Progenitor cell of endocrine pancreas (in vitro differentiated cells): ENCODE results near the gene TXNDC11. TPM values are rescaled to one million over a fixed set of nuclear protein-coding genes. Genes with fewer than 3 reads are reported as not detected.

Experiments
- DNase-seq: peaks from one replicate; pipeline ENCODE4 v3.0.0; 2021; ENCODE audit warnings: low spot score; ENCODE audit not compliant: unreplicated experiment
- H3K27ac Mint-ChIP-seq: 2 replicates; pipeline ENCODE4 v1.8.0; 2021; ENCODE audit warnings: mild to moderate bottlenecking, moderate library complexity, mixed read lengths
- H3K27me3 Mint-ChIP-seq: 2 replicates; pipeline ENCODE4 v1.8.0; 2021; ENCODE audit warnings: mixed read lengths
- H3K36me3 Mint-ChIP-seq: 2 replicates; pipeline ENCODE4 v1.8.0; 2022; ENCODE audit warnings: mixed read lengths; ENCODE audit not compliant: insufficient read depth
- H3K4me1 Mint-ChIP-seq: 2 replicates; pipeline ENCODE4 v1.8.0; 2021; ENCODE audit warnings: low read depth, mixed read lengths
- H3K4me3 Mint-ChIP-seq: 2 replicates; pipeline ENCODE4 v1.8.0; 2021; ENCODE audit warnings: low read depth, mild to moderate bottlenecking, moderate library complexity, mixed read lengths
- H3K9me3 Mint-ChIP-seq: 2 replicates; pipeline ENCODE4 v1.8.0; 2021; ENCODE audit warnings: low read depth, mixed read lengths
- total RNA-seq: library from RNA; stranded (reverse); gene quantifications from 2 replicates; pipeline ENCODE4 v1.2.1, GENCODE V29; 2021
- TF ChIP-seq, protein P1 (sequence below): fragments of 200-600 bp; sonication (generic); IDR thresholded peaks from one replicate; pipeline ENCODE4 v1.5.0; 2021; ENCODE audit warnings: antibody characterized with exemption, mild to moderate bottlenecking; ENCODE audit not compliant: unreplicated experiment

Gene TXNDC11
- total RNA-seq, 1 donor from 2014 or later, result 30.8 TPM

DNA sequence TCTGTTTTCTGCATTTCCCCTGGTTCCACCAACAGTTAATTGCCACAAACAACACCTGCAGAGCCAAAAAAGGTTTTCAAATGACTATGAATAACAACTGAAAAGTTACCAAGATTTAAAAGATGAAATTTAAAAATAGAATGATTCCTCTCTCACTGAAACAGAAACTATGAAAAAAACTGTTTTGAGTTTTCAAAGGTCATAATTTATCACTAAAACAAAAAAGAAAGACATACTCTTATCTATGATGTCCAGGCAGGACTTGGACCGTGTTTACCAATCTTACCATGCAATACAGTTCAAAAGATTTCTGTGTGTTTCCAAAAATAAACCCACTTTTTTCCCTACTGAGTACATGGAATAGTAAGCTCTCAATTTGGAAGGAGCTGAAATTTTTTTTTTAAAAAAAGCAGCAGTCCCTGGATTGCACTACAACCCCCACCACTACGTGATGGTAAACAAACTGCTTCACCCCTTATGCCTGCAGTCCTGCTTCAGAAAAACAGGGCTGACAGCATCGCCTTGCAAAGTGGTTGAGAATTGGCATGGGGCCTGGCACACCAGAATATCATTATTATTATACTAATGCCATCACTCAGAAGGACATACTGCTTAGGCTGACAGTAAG, 8.5 kb downstream of the TXNDC11 start:
- DNase-seq, result no peak
- Mint-ChIP-seq H3K9me3 (no peaks in the 10 kb centered on the region), H3K27me3 (no peaks in the 10 kb centered on the region), H3K27ac (peak overlapping the region; percentile 17), H3K4me1 (peaks cover 46% of the 10 kb centered on the region), H3K4me3 (no peak overlapping the region), H3K36me3 (peaks cover 27% of the 10 kb centered on the region)
- TF ChIP-seq, protein P1, sequence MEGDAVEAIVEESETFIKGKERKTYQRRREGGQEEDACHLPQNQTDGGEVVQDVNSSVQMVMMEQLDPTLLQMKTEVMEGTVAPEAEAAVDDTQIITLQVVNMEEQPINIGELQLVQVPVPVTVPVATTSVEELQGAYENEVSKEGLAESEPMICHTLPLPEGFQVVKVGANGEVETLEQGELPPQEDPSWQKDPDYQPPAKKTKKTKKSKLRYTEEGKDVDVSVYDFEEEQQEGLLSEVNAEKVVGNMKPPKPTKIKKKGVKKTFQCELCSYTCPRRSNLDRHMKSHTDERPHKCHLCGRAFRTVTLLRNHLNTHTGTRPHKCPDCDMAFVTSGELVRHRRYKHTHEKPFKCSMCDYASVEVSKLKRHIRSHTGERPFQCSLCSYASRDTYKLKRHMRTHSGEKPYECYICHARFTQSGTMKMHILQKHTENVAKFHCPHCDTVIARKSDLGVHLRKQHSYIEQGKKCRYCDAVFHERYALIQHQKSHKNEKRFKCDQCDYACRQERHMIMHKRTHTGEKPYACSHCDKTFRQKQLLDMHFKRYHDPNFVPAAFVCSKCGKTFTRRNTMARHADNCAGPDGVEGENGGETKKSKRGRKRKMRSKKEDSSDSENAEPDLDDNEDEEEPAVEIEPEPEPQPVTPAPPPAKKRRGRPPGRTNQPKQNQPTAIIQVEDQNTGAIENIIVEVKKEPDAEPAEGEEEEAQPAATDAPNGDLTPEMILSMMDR, result no peak

DNA sequence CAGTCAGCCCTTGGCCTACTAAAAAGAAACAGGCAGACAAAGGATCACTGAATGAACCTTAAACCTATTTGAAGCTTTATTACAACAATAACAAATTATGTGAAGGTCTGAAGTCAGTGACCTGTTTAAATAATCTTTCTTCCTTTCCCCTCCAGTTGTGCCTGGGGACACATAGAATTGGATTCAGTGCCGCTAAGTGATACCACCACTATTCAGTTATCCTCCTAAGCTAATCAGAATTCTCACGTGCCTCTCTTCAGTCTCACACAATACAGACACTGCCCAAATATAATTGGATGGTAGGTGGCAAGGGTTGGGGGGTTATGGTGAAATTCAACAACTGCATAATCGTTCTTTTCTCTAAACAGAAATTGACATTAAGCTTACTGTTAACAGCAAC, 11.4 kb downstream of the TXNDC11 start:
- H3K27me3 Mint-ChIP-seq, result no peaks in the 10 kb centered on the region
- no peak overlapping the region for H3K4me3 Mint-ChIP-seq
- TF ChIP-seq, protein P1, result no peak
- no peaks in the 10 kb centered on the region for H3K9me3 Mint-ChIP-seq
- no peak overlapping the region for H3K27ac Mint-ChIP-seq
- H3K4me1 Mint-ChIP-seq, result peaks cover 32% of the 10 kb centered on the region
- no peak for DNase-seq
- H3K36me3 Mint-ChIP-seq, result peaks cover 32% of the 10 kb centered on the region

DNA sequence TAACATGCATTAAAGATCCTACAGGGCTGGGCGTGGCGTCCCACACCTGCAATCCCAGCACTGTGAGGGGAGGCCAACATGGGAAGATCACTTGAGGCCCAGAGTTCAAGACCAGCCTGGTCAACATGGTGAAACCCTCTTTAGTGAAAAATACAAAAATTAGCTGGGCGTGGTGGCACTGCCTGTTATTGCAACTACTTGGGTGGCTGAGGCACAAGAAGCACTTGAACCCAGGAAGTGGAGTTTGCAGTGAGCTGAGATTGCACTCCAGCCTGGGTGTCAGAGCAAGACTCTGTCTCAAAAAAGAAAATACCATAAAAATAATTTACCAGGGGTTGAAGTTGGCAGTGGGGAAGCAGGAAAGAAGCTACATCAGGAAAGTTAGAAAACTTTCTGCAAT, 12.9 kb downstream of the TXNDC11 start:
- Mint-ChIP-seq H3K9me3 (no peaks in the 10 kb centered on the region), H3K27me3 (no peaks in the 10 kb centered on the region), H3K27ac (no peak overlapping the region), H3K4me1 (peaks cover 21% of the 10 kb centered on the region), H3K4me3 (no peak overlapping the region), H3K36me3 (peaks cover 31% of the 10 kb centered on the region)
- TF ChIP-seq, protein P1, result no peak
- no peak for DNase-seq

DNA sequence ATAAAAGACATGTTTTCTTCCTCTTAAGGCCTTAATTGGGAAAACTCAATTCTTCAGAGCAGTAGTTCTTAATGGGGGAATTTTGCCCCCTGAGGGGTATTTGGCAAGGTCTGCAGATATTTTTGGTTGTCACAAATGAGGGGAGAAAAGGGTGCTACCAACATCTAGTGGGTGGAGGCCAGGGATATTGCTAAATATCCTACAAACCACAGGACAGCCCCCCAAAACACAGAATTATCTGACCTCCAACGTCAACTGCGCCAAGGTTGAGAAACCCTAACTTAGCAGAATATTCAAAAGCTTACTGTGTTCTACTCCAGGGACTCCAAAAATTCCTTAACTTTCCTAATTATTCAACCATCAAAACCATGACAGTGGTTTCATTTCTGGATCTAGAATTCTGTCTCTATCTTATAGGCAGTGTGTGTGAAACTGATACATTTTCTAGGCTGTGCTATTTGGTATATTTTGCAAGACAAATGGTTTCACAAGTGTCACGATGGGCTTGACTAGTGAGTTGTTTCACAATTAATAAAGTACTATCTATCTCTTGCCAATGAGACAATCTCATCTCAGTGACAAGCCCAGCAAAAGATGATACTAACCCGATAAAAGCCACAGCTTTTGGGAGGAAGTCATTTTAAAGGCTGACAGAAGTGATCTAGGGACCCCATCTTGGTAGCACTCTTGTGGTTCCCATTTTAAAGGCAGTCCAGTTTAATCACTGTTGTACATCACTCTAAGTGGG, 14.7 kb downstream of the TXNDC11 start:
- H3K27me3 Mint-ChIP-seq, result no peaks in the 10 kb centered on the region
- H3K27ac Mint-ChIP-seq, result no peak overlapping the region
- no peaks in the 10 kb centered on the region for H3K9me3 Mint-ChIP-seq
- peaks cover 26% of the 10 kb centered on the region for H3K36me3 Mint-ChIP-seq
- DNase-seq, result no peak
- TF ChIP-seq, protein P1, result no peak
- H3K4me3 Mint-ChIP-seq, result no peak overlapping the region
- peaks cover 12% of the 10 kb centered on the region for H3K4me1 Mint-ChIP-seq

DNA sequence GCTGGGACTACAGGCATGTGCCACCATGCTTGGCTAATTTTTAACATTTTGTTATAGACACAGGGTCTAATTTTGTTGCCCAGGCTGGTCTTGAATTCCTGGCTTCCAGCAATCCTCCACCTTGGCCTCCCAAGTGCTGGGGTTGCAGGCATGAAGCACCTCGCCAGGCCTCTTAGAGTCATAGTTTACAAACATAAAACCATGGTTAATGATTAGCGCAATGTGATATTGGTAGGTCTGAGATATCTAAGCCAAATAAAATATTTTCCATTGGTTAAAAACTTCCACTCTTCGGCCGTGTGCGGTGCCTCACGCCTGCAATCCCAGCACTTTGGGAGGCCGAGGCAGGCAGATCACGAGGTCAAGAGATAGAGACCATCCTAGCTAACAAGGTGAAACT, 16.6 kb downstream of the TXNDC11 start:
- Mint-ChIP-seq H3K36me3 (peaks cover 31% of the 10 kb centered on the region), H3K4me3 (no peak overlapping the region), H3K27ac (no peak overlapping the region), H3K27me3 (no peaks in the 10 kb centered on the region), H3K4me1 (peaks cover 7% of the 10 kb centered on the region), H3K9me3 (no peaks in the 10 kb centered on the region)
- DNase-seq, result no peak
- TF ChIP-seq, protein P1, result no peak
